Measurements from ENCODE around the gene ATP9A. TPM values are rescaled to one million over a fixed set of nuclear protein-coding genes. Genes with fewer than 3 reads are reported as not detected.

The ATP9A gene
- total and polyA plus RNA-seq, 12 donors = 3.4 to 32.1 (median 24.6) TPM

DNA sequence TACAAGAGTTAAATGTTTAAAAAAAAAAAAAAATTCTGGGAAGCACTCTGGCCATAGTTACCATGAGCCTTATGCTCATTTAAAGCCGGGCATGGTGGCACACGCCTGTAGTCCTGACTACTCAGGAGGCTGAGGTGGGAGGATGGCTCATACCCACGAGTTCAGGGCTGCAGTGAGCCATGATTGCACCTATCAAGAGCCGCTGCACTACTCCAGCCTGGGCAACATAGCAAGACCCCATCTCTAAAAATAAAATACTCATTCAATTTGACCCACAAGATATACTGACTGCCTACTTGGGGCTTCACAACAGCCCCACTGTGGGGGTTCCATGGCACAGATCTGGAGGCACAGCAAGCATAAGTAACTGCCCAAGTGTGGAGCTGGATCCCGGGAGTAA lies 113.7 kb downstream of the ATP9A start:
- 82 to 95% methylated on average over 5 of the region's 5 CpGs for WGBS, 2 donors
- intact Hi-C loops (cut with DNase I) = loop anchor here in 2 of 10 donors (10.0 kb wide), 1 partner anchor 110 kb away; the partner anchor contains the start of gene ATP9A (in 2 of the 2)
- DNase-seq = no peak
- TF ChIP-seq, protein P1, sequence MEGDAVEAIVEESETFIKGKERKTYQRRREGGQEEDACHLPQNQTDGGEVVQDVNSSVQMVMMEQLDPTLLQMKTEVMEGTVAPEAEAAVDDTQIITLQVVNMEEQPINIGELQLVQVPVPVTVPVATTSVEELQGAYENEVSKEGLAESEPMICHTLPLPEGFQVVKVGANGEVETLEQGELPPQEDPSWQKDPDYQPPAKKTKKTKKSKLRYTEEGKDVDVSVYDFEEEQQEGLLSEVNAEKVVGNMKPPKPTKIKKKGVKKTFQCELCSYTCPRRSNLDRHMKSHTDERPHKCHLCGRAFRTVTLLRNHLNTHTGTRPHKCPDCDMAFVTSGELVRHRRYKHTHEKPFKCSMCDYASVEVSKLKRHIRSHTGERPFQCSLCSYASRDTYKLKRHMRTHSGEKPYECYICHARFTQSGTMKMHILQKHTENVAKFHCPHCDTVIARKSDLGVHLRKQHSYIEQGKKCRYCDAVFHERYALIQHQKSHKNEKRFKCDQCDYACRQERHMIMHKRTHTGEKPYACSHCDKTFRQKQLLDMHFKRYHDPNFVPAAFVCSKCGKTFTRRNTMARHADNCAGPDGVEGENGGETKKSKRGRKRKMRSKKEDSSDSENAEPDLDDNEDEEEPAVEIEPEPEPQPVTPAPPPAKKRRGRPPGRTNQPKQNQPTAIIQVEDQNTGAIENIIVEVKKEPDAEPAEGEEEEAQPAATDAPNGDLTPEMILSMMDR (IDR thresholded peaks at IDR 0.05) = no peak
- no peaks in the 10 kb centered on the region for H3K27me3 ChIP-seq
- no peak overlapping the region for H3K4me3 ChIP-seq
- no peak for ATAC-seq
- peaks cover 0 to 21% (median 0%) of the 10 kb centered on the region in 9 donors for H3K4me1 ChIP-seq
- H3K9me3 ChIP-seq = no peaks in the 10 kb centered on the region
- H3K27ac ChIP-seq = no peak overlapping the region
- peaks cover 0 to 31% (median 4%) of the 10 kb centered on the region in 9 donors for H3K36me3 ChIP-seq

DNA sequence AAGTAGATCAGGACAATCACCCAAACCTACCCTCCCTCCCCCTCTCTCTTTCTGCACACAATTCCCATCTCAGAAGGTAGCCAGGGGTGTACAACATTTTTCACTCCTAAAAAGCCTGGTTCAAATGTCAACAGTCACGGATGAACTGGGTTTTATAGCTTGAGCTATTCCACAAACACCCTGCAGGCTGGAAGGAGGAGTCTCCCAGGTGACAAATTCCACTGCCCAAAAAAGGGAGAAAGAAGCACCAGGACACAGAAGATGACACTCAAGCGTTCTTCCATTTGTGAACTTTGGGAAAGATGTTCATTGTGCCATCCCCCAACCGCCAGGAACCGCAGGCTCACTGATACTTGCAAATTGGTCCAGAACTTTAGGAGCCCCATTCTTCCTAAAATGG lies 114.1 kb downstream of the ATP9A start:
- Histone ChIP-seq H3K27me3 (no peaks in the 10 kb centered on the region), H3K36me3 (peaks cover 0 to 36% (median 4%) of the 10 kb centered on the region in 9 donors), H3K27ac (no peak overlapping the region), H3K4me1 (peaks cover 0 to 21% (median 0%) of the 10 kb centered on the region in 9 donors), H3K9me3 (no peaks in the 10 kb centered on the region), H3K4me3 (no peak overlapping the region)
- intact Hi-C loops (cut with DNase I) = loop anchor here in 2 of 10 donors (10.0 kb wide), 1 partner anchor 111 kb away; the partner anchor contains the start of gene ATP9A (in 2 of the 2)
- DNase-seq (no peak), ATAC-seq (no peak)
- WGBS, 2 donors = 96 to 97% methylated on average over 4 of the region's 4 CpGs
- TF ChIP-seq, protein P1 (IDR thresholded peaks at IDR 0.05) = no peak

DNA sequence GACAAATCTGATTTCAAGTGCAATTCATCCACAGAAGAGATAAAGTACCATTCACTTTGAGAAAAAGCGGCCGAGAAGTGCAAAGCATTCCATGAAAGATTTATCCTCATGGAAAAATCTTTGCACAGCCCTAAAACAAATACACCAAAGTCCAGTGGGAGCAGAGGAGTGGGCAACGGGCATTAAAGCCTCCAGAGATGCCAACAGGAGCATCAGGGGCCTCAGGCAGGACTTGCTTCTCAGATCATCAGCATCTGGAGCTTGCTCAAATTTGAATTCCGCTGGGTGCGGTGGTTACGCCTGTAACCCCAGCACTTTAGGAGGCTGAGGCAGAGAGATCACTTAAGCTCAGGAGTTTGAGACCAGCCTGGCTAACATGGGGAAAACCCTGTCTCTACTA lies 115.0 kb downstream of the ATP9A start:
- intact Hi-C loops (cut with DNase I) = loop anchor here in 2 of 10 donors (10.0 kb wide), 1 partner anchor 112 kb away; the partner anchor contains the start of gene ATP9A (in 2 of the 2)

DNA sequence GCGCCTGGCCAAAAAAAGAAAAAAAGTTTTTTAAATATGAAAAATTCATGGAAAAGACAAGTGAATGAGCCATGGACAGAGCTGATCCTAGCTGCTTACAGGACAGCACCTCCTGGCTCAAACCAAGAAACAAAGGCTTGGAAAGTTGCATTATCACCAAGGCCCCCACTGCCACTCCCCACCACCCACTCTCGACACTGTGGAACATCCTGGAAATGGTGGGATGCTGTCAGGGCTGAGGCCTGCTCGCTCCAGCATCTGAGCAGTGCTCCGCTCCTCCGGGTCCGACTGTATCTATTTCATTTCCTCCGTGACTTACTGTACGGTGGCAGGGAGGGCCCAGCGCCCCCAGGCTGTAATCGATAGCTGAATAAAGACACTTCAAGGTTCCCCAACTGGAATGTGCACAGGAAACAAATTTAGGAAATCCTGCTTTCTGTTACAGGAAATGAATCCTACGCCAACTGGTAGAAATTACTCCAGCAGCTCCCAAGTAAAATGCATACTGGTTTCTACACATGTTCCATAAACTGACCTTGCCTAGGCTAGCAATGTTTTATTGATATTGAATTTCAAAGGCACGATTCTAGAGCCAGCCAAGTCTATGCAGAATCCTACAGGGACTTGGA lies 116.2 kb downstream of the ATP9A start:
- H3K27me3 ChIP-seq = no peaks in the 10 kb centered on the region
- peak overlapping the region in 1 of 10 donors; percentile 13 for H3K4me3 ChIP-seq
- intact Hi-C loops (cut with DNase I) = loop anchor here in 2 of 10 donors (10.0 kb wide), 1 partner anchor 113 kb away; the partner anchor contains the start of gene ATP9A (in 2 of the 2)
- DNase-seq (no peak), ATAC-seq (peak in 6 of 8 donors; percentile 28 to 64 (median 40))
- H3K9me3 ChIP-seq = no peaks in the 10 kb centered on the region
- peak overlapping the region in 1 of 10 donors; percentile 7 for H3K27ac ChIP-seq
- TF ChIP-seq, protein P1 (IDR thresholded peaks at IDR 0.05) = peak in 2 of 9 donors; percentile 3 to 8
- WGBS, 2 donors = 60 to 71% methylated on average over 12 of the region's 12 CpGs
- peaks cover 0 to 21% (median 0%) of the 10 kb centered on the region in 9 donors for H3K4me1 ChIP-seq
- H3K36me3 ChIP-seq = peaks cover 0 to 44% (median 6%) of the 10 kb centered on the region in 9 donors

More for the DNA sequence above, 115.0 kb downstream of the ATP9A start:
- Histone ChIP-seq H3K36me3 (peaks cover 0 to 44% (median 4%) of the 10 kb centered on the region in 9 donors), H3K4me3 (no peak overlapping the region), H3K4me1 (peaks cover 0 to 21% (median 0%) of the 10 kb centered on the region in 9 donors), H3K27me3 (no peaks in the 10 kb centered on the region), H3K27ac (no peak overlapping the region), H3K9me3 (no peaks in the 10 kb centered on the region)
- 86 to 94% methylated on average over 6 of the region's 6 CpGs for WGBS, 2 donors
- no peak for ATAC-seq
- TF ChIP-seq, protein P1 (IDR thresholded peaks at IDR 0.05) = no peak
- no peak for DNase-seq
